ENCODE results near the gene PEDS1. TPM values are rescaled to one million over a fixed set of nuclear protein-coding genes. Genes with fewer than 3 reads are reported as not detected.
A peak's percentile ranks its signal among the peaks of the same experiment; 100 is the strongest.

Gene PEDS1
- total and polyA plus RNA-seq, 2 of the 13 experiments (the other 11 are each of a cell fraction or from before 2014, with no cell fraction given), result 30.5 to 93.9 TPM

DNA sequence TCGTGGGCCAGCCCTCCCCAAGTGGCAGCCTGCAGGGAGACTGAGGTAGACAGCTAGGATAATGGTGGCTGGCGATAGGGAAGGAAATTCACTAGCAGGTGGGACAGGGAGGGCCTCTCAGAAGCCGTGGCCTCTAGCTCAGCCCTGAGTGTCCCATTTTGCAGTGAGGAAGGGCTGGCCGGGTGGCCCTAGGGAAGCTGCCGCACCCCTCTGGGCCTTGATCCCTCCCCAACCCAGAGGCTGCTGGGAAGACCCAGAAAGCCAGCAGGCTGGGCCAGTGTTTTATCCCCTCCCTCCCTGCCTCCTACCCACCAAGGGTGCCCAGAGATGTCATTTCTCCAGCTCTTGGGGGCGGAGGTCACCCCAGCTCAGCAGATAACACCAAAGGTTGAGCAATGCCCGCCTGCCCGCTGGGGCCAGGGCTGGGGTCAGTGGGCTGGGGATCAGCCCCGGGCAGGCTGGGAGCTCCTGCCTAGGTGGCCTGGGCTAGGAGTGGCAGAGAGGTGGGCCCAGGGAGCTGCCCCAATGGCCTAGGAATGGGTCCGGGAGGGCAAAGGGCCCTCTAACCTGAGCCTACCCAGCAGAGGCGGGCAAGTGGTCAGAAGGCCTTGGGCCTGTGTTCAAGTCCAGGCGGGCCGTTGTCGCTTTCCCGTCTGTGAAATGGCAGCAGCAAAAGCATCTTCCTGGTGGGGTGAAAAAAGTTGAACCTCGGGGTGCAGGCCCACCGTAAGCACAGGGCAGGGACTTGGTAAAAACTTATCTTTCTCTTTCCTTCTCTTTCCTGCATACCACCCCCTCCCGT is 35.6 kb upstream of the PEDS1 start (continued):
- TF ChIP-seq ZNF180 (CRISPR knock-in tag; IDR thresholded peaks at IDR 0.05; ENCODE audit: borderline replicate concordance, low read depth), result no peak
- TF ChIP-seq KDM2A (CRISPR knock-in tag; IDR thresholded peaks at IDR 0.05; ENCODE audit: borderline replicate concordance, low read depth), result peak; percentile 91
- TF ChIP-seq RXRA (CRISPR knock-in tag; IDR thresholded peaks at IDR 0.05), result peak; percentile 99
- 0 out of 2 replicates have a peak, but pooled peaks have one; percentile 29 for TF ChIP-seq MAFF (IDR thresholded peaks at IDR 0.05; ENCODE audit: low read depth, low read length)
- TF ChIP-seq, protein P1, sequence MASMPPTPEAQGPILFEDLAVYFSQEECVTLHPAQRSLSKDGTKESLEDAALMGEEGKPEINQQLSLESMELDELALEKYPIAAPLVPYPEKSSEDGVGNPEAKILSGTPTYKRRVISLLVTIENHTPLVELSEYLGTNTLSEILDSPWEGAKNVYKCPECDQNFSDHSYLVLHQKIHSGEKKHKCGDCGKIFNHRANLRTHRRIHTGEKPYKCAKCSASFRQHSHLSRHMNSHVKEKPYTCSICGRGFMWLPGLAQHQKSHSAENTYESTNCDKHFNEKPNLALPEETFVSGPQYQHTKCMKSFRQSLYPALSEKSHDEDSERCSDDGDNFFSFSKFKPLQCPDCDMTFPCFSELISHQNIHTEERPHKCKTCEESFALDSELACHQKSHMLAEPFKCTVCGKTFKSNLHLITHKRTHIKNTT (CRISPR knock-in tag; IDR thresholded peaks at IDR 0.05), result 0 out of 2 replicates have a peak, but pooled peaks have one; percentile 41
- TF ChIP-seq ZNF766 (CRISPR knock-in tag; IDR thresholded peaks at IDR 0.05; ENCODE audit: borderline replicate concordance), result no peak
- TF ChIP-seq, protein P2, sequence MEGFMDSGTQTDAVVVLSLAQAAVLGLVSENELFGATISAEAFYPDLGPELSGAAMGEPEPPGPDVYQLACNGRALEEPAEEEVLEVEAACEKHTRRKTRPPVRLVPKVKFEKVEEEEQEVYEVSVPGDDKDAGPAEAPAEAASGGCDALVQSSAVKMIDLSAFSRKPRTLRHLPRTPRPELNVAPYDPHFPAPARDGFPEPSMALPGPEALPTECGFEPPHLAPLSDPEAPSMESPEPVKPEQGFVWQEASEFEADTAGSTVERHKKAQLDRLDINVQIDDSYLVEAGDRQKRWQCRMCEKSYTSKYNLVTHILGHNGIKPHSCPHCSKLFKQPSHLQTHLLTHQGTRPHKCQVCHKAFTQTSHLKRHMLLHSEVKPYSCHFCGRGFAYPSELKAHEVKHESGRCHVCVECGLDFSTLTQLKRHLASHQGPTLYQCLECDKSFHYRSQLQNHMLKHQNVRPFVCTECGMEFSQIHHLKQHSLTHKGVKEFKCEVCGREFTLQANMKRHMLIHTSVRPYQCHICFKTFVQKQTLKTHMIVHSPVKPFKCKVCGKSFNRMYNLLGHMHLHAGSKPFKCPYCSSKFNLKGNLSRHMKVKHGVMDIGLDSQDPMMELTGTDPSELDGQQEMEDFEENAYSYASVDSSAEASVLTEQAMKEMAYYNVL (CRISPR knock-in tag; IDR thresholded peaks at IDR 0.05; ENCODE audit: borderline replicate concordance), result peak; percentile 94; the same call in 1 of the 2 replicates
- peak; percentile 84 for TF ChIP-seq GABPB1 (CRISPR knock-in tag; IDR thresholded peaks at IDR 0.05)
- TF ChIP-seq ZNF124 (CRISPR knock-in tag; IDR thresholded peaks at IDR 0.05), result peak; percentile 89; the same call in 1 of the 2 replicates
- no peak for TF ChIP-seq ZNF75D (CRISPR knock-in tag; IDR thresholded peaks at IDR 0.05; ENCODE audit: borderline replicate concordance)
- TF ChIP-seq, protein P3, sequence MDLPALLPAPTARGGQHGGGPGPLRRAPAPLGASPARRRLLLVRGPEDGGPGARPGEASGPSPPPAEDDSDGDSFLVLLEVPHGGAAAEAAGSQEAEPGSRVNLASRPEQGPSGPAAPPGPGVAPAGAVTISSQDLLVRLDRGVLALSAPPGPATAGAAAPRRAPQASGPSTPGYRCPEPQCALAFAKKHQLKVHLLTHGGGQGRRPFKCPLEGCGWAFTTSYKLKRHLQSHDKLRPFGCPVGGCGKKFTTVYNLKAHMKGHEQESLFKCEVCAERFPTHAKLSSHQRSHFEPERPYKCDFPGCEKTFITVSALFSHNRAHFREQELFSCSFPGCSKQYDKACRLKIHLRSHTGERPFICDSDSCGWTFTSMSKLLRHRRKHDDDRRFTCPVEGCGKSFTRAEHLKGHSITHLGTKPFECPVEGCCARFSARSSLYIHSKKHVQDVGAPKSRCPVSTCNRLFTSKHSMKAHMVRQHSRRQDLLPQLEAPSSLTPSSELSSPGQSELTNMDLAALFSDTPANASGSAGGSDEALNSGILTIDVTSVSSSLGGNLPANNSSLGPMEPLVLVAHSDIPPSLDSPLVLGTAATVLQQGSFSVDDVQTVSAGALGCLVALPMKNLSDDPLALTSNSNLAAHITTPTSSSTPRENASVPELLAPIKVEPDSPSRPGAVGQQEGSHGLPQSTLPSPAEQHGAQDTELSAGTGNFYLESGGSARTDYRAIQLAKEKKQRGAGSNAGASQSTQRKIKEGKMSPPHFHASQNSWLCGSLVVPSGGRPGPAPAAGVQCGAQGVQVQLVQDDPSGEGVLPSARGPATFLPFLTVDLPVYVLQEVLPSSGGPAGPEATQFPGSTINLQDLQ (CRISPR knock-in tag; IDR thresholded peaks at IDR 0.05), result peak; percentile 74; the same call in 1 of the 2 replicates
- peak; percentile 72; the same call in 1 of the 2 replicates for TF ChIP-seq ZNF616 (CRISPR knock-in tag; IDR thresholded peaks at IDR 0.05; ENCODE audit: low read depth)
- TF ChIP-seq RFX3 (CRISPR knock-in tag; IDR thresholded peaks at IDR 0.05), result no peak
- TF ChIP-seq, protein P4, sequence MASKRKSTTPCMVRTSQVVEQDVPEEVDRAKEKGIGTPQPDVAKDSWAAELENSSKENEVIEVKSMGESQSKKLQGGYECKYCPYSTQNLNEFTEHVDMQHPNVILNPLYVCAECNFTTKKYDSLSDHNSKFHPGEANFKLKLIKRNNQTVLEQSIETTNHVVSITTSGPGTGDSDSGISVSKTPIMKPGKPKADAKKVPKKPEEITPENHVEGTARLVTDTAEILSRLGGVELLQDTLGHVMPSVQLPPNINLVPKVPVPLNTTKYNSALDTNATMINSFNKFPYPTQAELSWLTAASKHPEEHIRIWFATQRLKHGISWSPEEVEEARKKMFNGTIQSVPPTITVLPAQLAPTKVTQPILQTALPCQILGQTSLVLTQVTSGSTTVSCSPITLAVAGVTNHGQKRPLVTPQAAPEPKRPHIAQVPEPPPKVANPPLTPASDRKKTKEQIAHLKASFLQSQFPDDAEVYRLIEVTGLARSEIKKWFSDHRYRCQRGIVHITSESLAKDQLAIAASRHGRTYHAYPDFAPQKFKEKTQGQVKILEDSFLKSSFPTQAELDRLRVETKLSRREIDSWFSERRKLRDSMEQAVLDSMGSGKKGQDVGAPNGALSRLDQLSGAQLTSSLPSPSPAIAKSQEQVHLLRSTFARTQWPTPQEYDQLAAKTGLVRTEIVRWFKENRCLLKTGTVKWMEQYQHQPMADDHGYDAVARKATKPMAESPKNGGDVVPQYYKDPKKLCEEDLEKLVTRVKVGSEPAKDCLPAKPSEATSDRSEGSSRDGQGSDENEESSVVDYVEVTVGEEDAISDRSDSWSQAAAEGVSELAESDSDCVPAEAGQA (IDR thresholded peaks at IDR 0.05; ENCODE audit: low read depth), result 0 out of 2 replicates have a peak, but pooled peaks have one; percentile 70
- TF ChIP-seq, protein P4 (CRISPR knock-in tag; IDR thresholded peaks at IDR 0.05; ENCODE audit: borderline replicate concordance), result no peak
- TF ChIP-seq CHD2 (IDR thresholded peaks at IDR 0.05; ENCODE audit: low read depth, low read length), result no peak
- TF ChIP-seq NCOR1 (IDR thresholded peaks at IDR 0.05; ENCODE audit: borderline replicate concordance, low read length), result peak; percentile 73

Measured in HepG2 (cell line).